RWPE2 (cell line): ENCODE results near the gene ADAMTS13.

Experiments
- ATAC-seq: fragments of 200-7000 bp; cut with Tn5 transposase; 3 replicates; pipeline ENCODE4 v1.9.1; 2021; ENCODE audit warnings: low read depth
- DNase-seq: peaks from one replicate; pipeline ENCODE4 v3.0.0-alpha.2; 2020; ENCODE audit warnings: low spot score
- H3K27ac ChIP-seq: fragments of 450-650 bp; 2 replicates; pipeline ENCODE4 v1.5.1; 2017; ENCODE audit warnings: mild to moderate bottlenecking; ENCODE audit not compliant: poor library complexity, severe bottlenecking
- H3K27me3 ChIP-seq: fragments of 250-450 bp; sonication (Bioruptor Pico); 2 replicates; pipeline ENCODE4 v1.5.1; 2021; ENCODE audit warnings: mild to moderate bottlenecking, moderate library complexity; ENCODE audit not compliant: insufficient read depth, poor library complexity, severe bottlenecking
- H3K36me3 ChIP-seq: fragments of 250-450 bp; sonication (Bioruptor Pico); 2 replicates; pipeline ENCODE4 v1.5.1; 2020; ENCODE audit warnings: low read depth, mild to moderate bottlenecking, moderate library complexity
- H3K4me1 ChIP-seq: fragments of 250-450 bp; sonication (Bioruptor Pico); 2 replicates; pipeline ENCODE4 v1.5.1; 2021; ENCODE audit warnings: mild to moderate bottlenecking, moderate library complexity; ENCODE audit not compliant: insufficient read depth, poor library complexity, severe bottlenecking
- H3K4me3 ChIP-seq: fragments of 250-450 bp; sonication (Bioruptor Pico); 2 replicates; pipeline ENCODE4 v1.5.1; 2021; ENCODE audit warnings: mild to moderate bottlenecking, moderate library complexity; ENCODE audit not compliant: severe bottlenecking
- H3K9me3 ChIP-seq: fragments of 250-450 bp; sonication (Bioruptor Pico); 2 replicates; pipeline ENCODE4 v1.5.1; 2021; ENCODE audit warnings: mild to moderate bottlenecking, moderate library complexity; ENCODE audit not compliant: severe bottlenecking
- CTCF ChIP-seq: fragments of 450-650 bp; IDR thresholded peaks from one replicate; pipeline ENCODE4 v1.5.1; 2017; ENCODE audit warnings: mild to moderate bottlenecking, moderate library complexity; ENCODE audit not compliant: poor library complexity, severe bottlenecking

ADAMTS13 gene

GRCh38 chr9:133505186-133505830 lies 83.1 kb downstream of the ADAMTS13 start:
- DNase-seq (no peak), ATAC-seq (no peak)
- Histone ChIP-seq H3K36me3 (no peaks in the 10 kb centered on the region), H3K27ac (no peak overlapping the region), H3K4me3 (no peak overlapping the region), H3K9me3 (peaks cover 8% of the 10 kb centered on the region), H3K4me1 (peaks cover 4% of the 10 kb centered on the region), H3K27me3 (no peaks in the 10 kb centered on the region)
- no peak for TF ChIP-seq CTCF

- no peaks in the 10 kb centered on the region for H3K36me3 ChIP-seq
- no peak overlapping the region for H3K4me3 ChIP-seq
- H3K27ac ChIP-seq, result no peak overlapping the region
- peaks cover 8% of the 10 kb centered on the region for H3K9me3 ChIP-seq
- H3K4me1 ChIP-seq, result peaks cover 4% of the 10 kb centered on the region
- TF ChIP-seq CTCF, result no peak
- H3K27me3 ChIP-seq, result no peaks in the 10 kb centered on the region
- DNase-seq, result no peak
- no peak for ATAC-seq
These were observed 83.9 kb downstream of the ADAMTS13 start for GRCh38 chr9:133505901-133506652.

- ATAC-seq (no peak), DNase-seq (no peak)
- H3K27me3 ChIP-seq, result no peaks in the 10 kb centered on the region
- no peak overlapping the region for H3K27ac ChIP-seq
- no peaks in the 10 kb centered on the region for H3K36me3 ChIP-seq
- H3K4me1 ChIP-seq, result peaks cover 4% of the 10 kb centered on the region
- no peak overlapping the region for H3K4me3 ChIP-seq
- no peak for TF ChIP-seq CTCF
- H3K9me3 ChIP-seq, result peaks cover 7% of the 10 kb centered on the region
These were observed 84.5 kb downstream of the ADAMTS13 start for GRCh38 chr9:133506653-133507038.

GRCh38 chr9:133507246-133507965 lies 85.2 kb downstream of the ADAMTS13 start:
- TF ChIP-seq CTCF, result no peak
- no peak overlapping the region for H3K4me3 ChIP-seq
- H3K27me3 ChIP-seq, result no peaks in the 10 kb centered on the region
- H3K36me3 ChIP-seq, result no peaks in the 10 kb centered on the region
- no peak for DNase-seq
- H3K9me3 ChIP-seq, result peaks cover under 1% of the 10 kb centered on the region
- H3K4me1 ChIP-seq, result peaks cover 4% of the 10 kb centered on the region
- no peak overlapping the region for H3K27ac ChIP-seq
- no peak for ATAC-seq

GRCh38 chr9:133508046-133508445 lies 85.9 kb downstream of the ADAMTS13 start:
- Histone ChIP-seq H3K4me3 (no peak overlapping the region), H3K27ac (no peak overlapping the region), H3K4me1 (peaks cover 4% of the 10 kb centered on the region), H3K9me3 (no peaks in the 10 kb centered on the region), H3K36me3 (no peaks in the 10 kb centered on the region), H3K27me3 (no peaks in the 10 kb centered on the region)
- no peak for TF ChIP-seq CTCF
- ATAC-seq, result no peak
- no peak for DNase-seq
